H1 (cell line): ENCODE results near the gene TMEM244. TPM values are rescaled to one million over a fixed set of nuclear protein-coding genes. Genes with fewer than 3 reads are reported as not detected.

Experiments used
- KDM5A ChIP-seq: fragments of 200-600 bp; IDR thresholded peaks from 2 replicates; pipeline ENCODE4 v1.7.1; 2012; ENCODE audit warnings: mild to moderate bottlenecking, low read length, inconsistent platforms, mixed read lengths
- POLR2A ChIP-seq, 2 experiments: IDR thresholded peaks; 1 replicate in 1 of 2; 2 replicates in 1 of 2; pipeline ENCODE4 v1.6.1; 2011; ENCODE audit warnings: low read depth in 2 of 2, low read length in 2 of 2, mild to moderate bottlenecking in 2 of 2; ENCODE audit errors: control extremely low read depth in 1 of 2
- SIN3A ChIP-seq, 2 experiments: IDR thresholded peaks in 1 of 2; conservative IDR thresholded peaks in 1 of 2; 2 replicates each; pipeline ENCODE4 v1.6.1; 2011 to 2012; ENCODE audit warnings: low read length in 2 of 2, improper control_type of control experiment in 1 of 2, low read depth in 1 of 2, mild to moderate bottlenecking in 1 of 2
- TAF7 ChIP-seq: optimal IDR thresholded peaks from 2 replicates; pipeline ENCODE3; 2011; ENCODE audit warnings: low read depth, mild to moderate bottlenecking, inconsistent platforms, low read length, moderate library complexity, borderline replicate concordance
- ZNF274 ChIP-seq: IDR thresholded peaks from 2 replicates; pipeline ENCODE4 v1.7.0; 2012; ENCODE audit warnings: low read length, borderline replicate concordance; ENCODE audit errors: extremely low read depth
- polyA plus RNA-seq, 7 experiments: library from polyadenylated mRNA; depleted of rRNA in 3 of 7; stranded (reverse) in 5 of 7; unstranded in 2 of 7; fragments of >200 nt in 5 of 7; fragments of 200-250 nt in 2 of 7; gene quantifications; 1 replicate in 5 of 7; 2 replicates in 1 of 7; 4 replicates in 1 of 7; pipeline versions ENCODE4 v1.2.1 to v1.2.3, GENCODE V29; 2011 to 2013; ENCODE audit warnings: missing spikeins in 2 of 7, mixed read lengths in 2 of 7
- total RNA-seq: library from RNA; stranded (reverse); fragmentation: NEBNext Ultra II Directional; extraction: Animal tissue kit (Norgen Biotek cat#: 25700); gene quantifications from 2 replicates; pipeline ENCODE4 v1.2.1, GENCODE V29; 2021

The TMEM244 gene
- total and polyA plus RNA-seq, 2 of the 8 experiments (the other 6 are each of a cell fraction or from before 2014, with no cell fraction given): not detected

DNA sequence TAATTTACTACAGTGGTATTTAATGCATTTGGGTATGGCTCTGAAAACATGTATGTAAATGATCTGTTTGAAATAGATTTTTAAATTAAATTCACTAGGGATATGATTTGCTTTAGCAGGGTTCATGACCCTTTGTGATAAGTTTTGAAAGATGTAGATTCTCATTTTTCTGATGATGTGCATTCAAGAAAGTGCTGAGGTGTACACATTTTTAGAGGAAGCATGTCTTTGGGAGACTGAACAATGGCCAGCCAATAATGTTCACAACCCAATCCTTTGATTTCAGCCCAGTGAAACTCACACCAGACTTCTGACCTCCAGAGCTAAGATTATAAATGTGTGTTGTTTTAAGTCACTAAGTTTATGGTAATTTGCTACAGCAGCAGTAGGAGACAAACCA is 71.1 kb downstream of the TMEM244 start (continued):
- no peak for TF ChIP-seq KDM5A
- no peak for TF ChIP-seq ZNF274
- no peak for TF ChIP-seq SIN3A (conservative IDR thresholded peaks at IDR 0.05 in 1 of 2, IDR thresholded peaks at IDR 0.05 in 1 of 2; ENCODE audit: low read depth in 1 of 2, low read length in 2 of 2)
- TF ChIP-seq POLR2A (IDR thresholded peaks at IDR 0.05; ENCODE audit: control extremely low read depth in 1 of 2, low read depth in 2 of 2, low read length in 2 of 2): no peak
- no peak for TF ChIP-seq TAF7
